D721Med (cell line): ENCODE measurements around the gene ATRX.

ENCODE experiments used
- DNase-seq: peaks from one replicate; pipeline ENCODE4 v3.0.0; 2011; ENCODE audit warnings: low spot score; ENCODE audit not compliant: insufficient read length
- FAIRE-seq: peaks from 2 replicates; lab custom pipeline; 2011; peaks lifted over from hg19 to GRCh38; lab: Jason Lieb, UNC
- TF ChIP-seq, protein P1 (sequence below): IDR thresholded peaks from 2 replicates; pipeline ENCODE4 v1.5.1; 2012; ENCODE audit warnings: mild to moderate bottlenecking, control low read depth; ENCODE audit not compliant: insufficient read depth; ENCODE audit errors: missing control alignments

ATRX gene

GRCh38 chrX:77484045-77484444 is 302.0 kb downstream of the ATRX start:
- TF ChIP-seq, protein P1, sequence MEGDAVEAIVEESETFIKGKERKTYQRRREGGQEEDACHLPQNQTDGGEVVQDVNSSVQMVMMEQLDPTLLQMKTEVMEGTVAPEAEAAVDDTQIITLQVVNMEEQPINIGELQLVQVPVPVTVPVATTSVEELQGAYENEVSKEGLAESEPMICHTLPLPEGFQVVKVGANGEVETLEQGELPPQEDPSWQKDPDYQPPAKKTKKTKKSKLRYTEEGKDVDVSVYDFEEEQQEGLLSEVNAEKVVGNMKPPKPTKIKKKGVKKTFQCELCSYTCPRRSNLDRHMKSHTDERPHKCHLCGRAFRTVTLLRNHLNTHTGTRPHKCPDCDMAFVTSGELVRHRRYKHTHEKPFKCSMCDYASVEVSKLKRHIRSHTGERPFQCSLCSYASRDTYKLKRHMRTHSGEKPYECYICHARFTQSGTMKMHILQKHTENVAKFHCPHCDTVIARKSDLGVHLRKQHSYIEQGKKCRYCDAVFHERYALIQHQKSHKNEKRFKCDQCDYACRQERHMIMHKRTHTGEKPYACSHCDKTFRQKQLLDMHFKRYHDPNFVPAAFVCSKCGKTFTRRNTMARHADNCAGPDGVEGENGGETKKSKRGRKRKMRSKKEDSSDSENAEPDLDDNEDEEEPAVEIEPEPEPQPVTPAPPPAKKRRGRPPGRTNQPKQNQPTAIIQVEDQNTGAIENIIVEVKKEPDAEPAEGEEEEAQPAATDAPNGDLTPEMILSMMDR = no peak
- no peak for DNase-seq
- no peak for FAIRE-seq

DNA sequence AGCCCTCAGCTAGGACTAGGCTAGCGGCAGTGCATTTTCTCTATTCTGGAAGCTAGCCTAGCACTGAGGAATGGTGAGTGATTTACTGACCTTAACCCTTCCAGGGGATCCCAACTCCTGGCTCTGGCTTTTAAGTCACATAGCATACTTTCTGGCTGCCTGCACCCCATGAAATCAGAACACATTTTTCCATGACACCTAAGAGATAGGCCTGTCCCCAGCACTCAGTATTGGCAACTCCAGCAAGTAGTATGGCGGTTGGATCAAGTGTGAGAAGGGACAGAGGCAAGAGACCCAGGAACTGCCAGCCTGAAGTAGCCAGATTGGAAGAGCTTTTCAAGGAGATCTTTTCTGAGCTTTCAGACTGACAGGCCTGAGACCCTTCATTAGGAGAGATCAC is 330.6 kb downstream of the ATRX start:
- no peak for FAIRE-seq
- no peak for DNase-seq
- TF ChIP-seq, protein P1 = no peak
